Caco-2 (cell line): Measurements from ENCODE around the gene RAPGEFL1. TPM values are rescaled to one million over a fixed set of nuclear protein-coding genes. Genes with fewer than 3 reads are reported as not detected.

Source experiments
- BruUV-seq: library from RNA; stranded (reverse); fragments of 400-500 nt; replicated peaks from 2 replicates; lab custom pipeline; 2021; lab: Mats Ljungman, UMichigan
- CTCF ChIA-PET: fragments of 300-600 bp; sonication (Branson Sonifier 250); formaldehyde crosslinking; loops from one replicate; lab custom pipeline; 2022; ENCODE audit warnings: antibody characterized with exemption; lab: Charles Lee
- POLR2A ChIA-PET: fragments of 300-600 bp; sonication (Branson Sonifier 250); formaldehyde crosslinking; loops from one replicate; lab custom pipeline; 2022; ENCODE audit warnings: antibody characterized with exemption; lab: Charles Lee
- DNase-seq, 2 experiments: peaks; one replicate each; pipeline versions ENCODE4 v3.0.0 to v3.0.0-alpha.2; 2020 to 2022
- H3K27me3 ChIP-seq: replicated peaks from 2 replicates; pipeline ENCODE4 v1.6.0; 2011; ENCODE audit warnings: low read length; ENCODE audit not compliant: control insufficient read depth, insufficient read depth
- H3K36me3 ChIP-seq: 2 replicates; pipeline ENCODE4 v1.5.1; 2011; ENCODE audit warnings: low read length; ENCODE audit not compliant: control insufficient read depth, insufficient read depth
- H3K4me1 ChIP-seq: fragments of 250-450 bp; sonication (Bioruptor Pico); 2 replicates; pipeline ENCODE4 v1.5.1; 2020; ENCODE audit warnings: mild to moderate bottlenecking
- H3K4me3 ChIP-seq: 2 replicates; pipeline ENCODE4 v1.5.1; 2011; ENCODE audit warnings: low read depth, mild to moderate bottlenecking, control low read depth, low read length
- H3K9me3 ChIP-seq: fragments of 250-450 bp; sonication (Bioruptor Pico); 2 replicates; pipeline ENCODE4 v1.5.1; 2020; ENCODE audit warnings: mild to moderate bottlenecking, moderate library complexity
- H3K27ac Mint-ChIP-seq: one replicate; pipeline ENCODE4 v1.8.0; 2022; ENCODE audit warnings: mixed read lengths; ENCODE audit not compliant: unreplicated experiment
- H3K27me3 Mint-ChIP-seq: one replicate; pipeline ENCODE4 v1.8.0; 2022; ENCODE audit warnings: mixed read lengths; ENCODE audit not compliant: insufficient read depth, unreplicated experiment
- H3K36me3 Mint-ChIP-seq: one replicate; pipeline ENCODE4 v1.8.0; 2022; ENCODE audit warnings: mild to moderate bottlenecking, mixed read lengths; ENCODE audit not compliant: insufficient read depth, unreplicated experiment
- H3K4me1 Mint-ChIP-seq: one replicate; pipeline ENCODE4 v1.8.0; 2022; ENCODE audit warnings: low read depth, mixed read lengths; ENCODE audit not compliant: unreplicated experiment
- H3K4me3 Mint-ChIP-seq: one replicate; pipeline ENCODE4 v1.8.0; 2022; ENCODE audit warnings: mild to moderate bottlenecking, moderate library complexity, mixed read lengths; ENCODE audit not compliant: unreplicated experiment
- H3K9me3 Mint-ChIP-seq: one replicate; pipeline ENCODE4 v1.8.0; 2022; ENCODE audit warnings: mixed read lengths; ENCODE audit not compliant: unreplicated experiment
- CTCF ChIP-seq, 2 experiments: fragments of 200-600 bp in 1 of 2; IDR thresholded peaks; 1 replicate in 1 of 2; 2 replicates in 1 of 2; pipeline versions ENCODE4 v1.5.1 to v1.8.0; 2011 to 2022; ENCODE audit warnings: antibody characterized with exemption in 1 of 2, control low read depth in 1 of 2, inconsistent platforms in 1 of 2, low read depth in 1 of 2, low read length in 1 of 2, mild to moderate bottlenecking in 1 of 2, moderate library complexity in 1 of 2; ENCODE audit not compliant: insufficient read depth in 1 of 2, severe bottlenecking in 1 of 2, unreplicated experiment in 1 of 2
- intact Hi-C: fragments of 100-400 bp; cut with micrococcal nuclease; formaldehyde crosslinking; loops from one replicate; pipeline ENCODE4 v1.10.0; 2022; ENCODE audit not compliant: unreplicated experiment
- total RNA-seq: library from RNA; stranded (reverse); gene quantifications from 2 replicates; pipeline ENCODE4 v1.2.3, GENCODE V29; 2022

Gene RAPGEFL1
- total RNA-seq, 1 experiment from 2014 or later: 15.0 TPM

DNA sequence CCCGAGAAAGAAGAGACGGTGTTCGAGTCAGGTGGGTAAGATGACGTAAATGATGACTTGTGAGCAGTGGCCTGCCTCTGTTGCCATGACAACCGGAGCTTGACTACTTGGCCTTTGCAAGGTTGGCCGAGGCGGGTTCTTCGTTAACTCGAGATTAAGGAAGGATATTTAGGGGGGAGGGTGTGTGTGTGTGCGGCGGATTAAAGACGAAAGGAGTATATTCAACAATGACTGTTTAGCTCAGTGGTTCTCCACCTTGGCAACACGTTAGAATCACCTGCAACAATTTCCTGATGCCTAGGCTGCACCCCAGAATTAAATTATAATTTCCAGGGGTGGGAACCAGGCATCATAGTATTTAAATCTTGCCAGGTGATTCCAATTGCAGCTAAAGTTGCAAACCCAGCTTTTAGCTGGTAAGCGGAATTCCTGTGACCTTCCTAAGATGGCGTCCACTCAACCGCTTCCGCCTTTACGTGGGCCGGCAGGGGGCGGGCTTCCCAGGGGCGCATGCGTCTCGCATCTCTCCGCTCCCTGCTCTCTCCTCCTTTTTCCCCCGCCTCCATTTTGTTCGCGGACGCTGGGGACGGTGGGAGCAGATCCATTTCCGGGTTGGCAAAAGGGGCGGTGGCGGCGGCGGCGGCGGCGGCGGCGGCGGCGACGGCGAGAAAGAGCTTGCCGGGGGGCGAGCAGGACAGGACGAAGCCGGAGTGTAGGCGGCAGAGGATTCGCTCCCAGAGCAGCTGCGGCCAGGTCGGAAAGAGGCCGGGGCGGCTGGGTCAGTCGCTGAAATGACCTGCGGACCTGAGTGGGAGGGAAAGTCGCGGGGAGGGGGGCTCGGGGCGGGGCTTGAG lies 41.7 kb downstream of the RAPGEFL1 start, which contains the start of gene WIPF2:
WIPF2 (plus strand) TSS at position 565 of the 854 bp plus-strand sequence. CDS start 37,156 bp downstream, outside the sequence.
- H3K4me1 ChIP-seq: no peaks in the 10 kb centered on the region; the same call in 1 of the 2 replicates
- ChIA-PET POLR2A (interaction anchor here (0.5 to 2.5 kb wide), 22 partner anchors 10 to 199 kb away, joined by 3 to 17 read pairs (median 4); partner anchors contain the start of genes CASC3, CDC6, MED24 and TOP2A), CTCF (interaction anchor here (0.6 to 2.3 kb wide), 37 partner anchors 10 to 597 kb away, joined by 3 to 29 read pairs (median 4); partner anchors contain the start of genes CASC3, CDC6, MED24 and NR1D1)
- H3K27me3 Mint-ChIP-seq: no peaks in the 10 kb centered on the region
- peaks cover 17% of the 10 kb centered on the region for H3K36me3 Mint-ChIP-seq
- peaks cover 13% of the 10 kb centered on the region for H3K4me1 Mint-ChIP-seq
- peak within 1 kb of the TSS; percentile 94 for H3K27ac Mint-ChIP-seq
- H3K9me3 Mint-ChIP-seq: no peaks in the 10 kb centered on the region
- peak; percentile 83 for TF ChIP-seq CTCF (IDR thresholded peaks at IDR 0.05; ENCODE audit: insufficient read depth in 1 of 2, low read depth in 1 of 2, low read length in 1 of 2, severe bottlenecking in 1 of 2, unreplicated experiment in 1 of 2)
- peak within 1 kb of the TSS; percentile 67 for H3K4me3 ChIP-seq
- BruUV-seq: TSS peak; percentile 90
- H3K9me3 ChIP-seq: no peaks in the 10 kb centered on the region
- peak; percentile 98 to 99 for DNase-seq
- intact Hi-C loops: loop anchor here (1.0 to 2.0 kb wide), 2 partner anchors 16 to 68 kb away; partner anchors contain the start of gene CDC6
- H3K27me3 ChIP-seq: no peaks in the 10 kb centered on the region
- peak within 1 kb of the TSS; percentile 91 for H3K4me3 Mint-ChIP-seq
- no peaks in the 10 kb centered on the region for H3K36me3 ChIP-seq

- TF ChIP-seq CTCF (IDR thresholded peaks at IDR 0.05; ENCODE audit: insufficient read depth in 1 of 2, low read depth in 1 of 2, low read length in 1 of 2, severe bottlenecking in 1 of 2, unreplicated experiment in 1 of 2): no peak
- peak; percentile 69 to 74 for DNase-seq
- BruUV-seq: TSS peak; percentile 63
- Mint-ChIP-seq H3K9me3 (no peaks in the 10 kb centered on the region), H3K36me3 (peaks cover 22% of the 10 kb centered on the region), H3K4me3 (peak overlapping the region; percentile 91), H3K4me1 (peaks cover 17% of the 10 kb centered on the region), H3K27me3 (no peaks in the 10 kb centered on the region), H3K27ac (peak overlapping the region; percentile 94)
- H3K4me1 ChIP-seq: no peaks in the 10 kb centered on the region; the same call in 1 of the 2 replicates
- no peaks in the 10 kb centered on the region for H3K27me3 ChIP-seq
- peak overlapping the region; percentile 67 for H3K4me3 ChIP-seq
- no peaks in the 10 kb centered on the region for H3K9me3 ChIP-seq
- intact Hi-C loops: loop anchor here (1.0 to 2.0 kb wide), 2 partner anchors 17 to 68 kb away; partner anchors contain the start of gene CDC6
- ChIA-PET CTCF (interaction anchor here (0.6 to 2.3 kb wide), 26 partner anchors 11 to 598 kb away, joined by 3 to 29 read pairs (median 4); partner anchors contain the start of genes CDC6, MED24, NR1D1 and TOP2A), POLR2A (interaction anchor here (0.6 to 2.5 kb wide), 18 partner anchors 10 to 198 kb away, joined by 3 to 17 read pairs (median 4); partner anchors contain the start of genes CASC3, MED24 and TOP2A)
- H3K36me3 ChIP-seq: peaks cover 2% of the 10 kb centered on the region; the same call in 1 of the 2 replicates
Measured at GRCh38 chr17:40219594-40220338, 42.5 kb downstream of the RAPGEFL1 start.
